Measurements from ENCODE around the gene ARHGAP26. TPM values are rescaled to one million over a fixed set of nuclear protein-coding genes. Genes with fewer than 3 reads are reported as not detected.

The ARHGAP26 gene
- total and polyA plus RNA-seq, 2 experiments from 2014 or later: 9.5 to 16.8 TPM

GRCh38 chr5:143188692-143189091 is 418.5 kb downstream of the ARHGAP26 start:
- H3F3A ChIP-seq (replicated peaks; ENCODE audit: low read depth): no peaks in the 10 kb centered on the region
- no peaks in the 10 kb centered on the region for H3K36me3 ChIP-seq (ENCODE audit: insufficient read depth)
- DNase-seq (ENCODE audit: low spot score): no peak
- no peak overlapping the region for H2AFZ ChIP-seq
- peaks cover 4% of the 10 kb centered on the region; the same call in 1 of the 2 replicates for H3K9me2 ChIP-seq (ENCODE audit: insufficient read depth)
- H3K4me1 Mint-ChIP-seq: peaks cover 2% of the 10 kb centered on the region; the same call in 1 of the 3 replicates
- ATAC-seq: no peak
- TF ChIP-seq ZNF331 (CRISPR knock-in tag; IDR thresholded peaks at IDR 0.05; ENCODE audit: low read depth): no peak
- TF ChIP-seq CREB1 (CRISPR knock-in tag; IDR thresholded peaks at IDR 0.05; ENCODE audit: low read depth): no peak
- no peak for TF ChIP-seq CTCF (conservative IDR thresholded peaks at IDR 0.05; ENCODE audit: low read depth in 2 of 2)
- no peak for TF ChIP-seq POLR2AphosphoS5 (IDR thresholded peaks at IDR 0.05; ENCODE audit: low read depth)
- TF ChIP-seq EZH2 (IDR thresholded peaks at IDR 0.05; ENCODE audit: low read depth, unreplicated experiment): no peak
- no peak for TF ChIP-seq STAT1 (IDR thresholded peaks at IDR 0.05; ENCODE audit: unreplicated experiment)
- no peak for TF ChIP-seq EZH2phosphoT487 (IDR thresholded peaks at IDR 0.05; ENCODE audit: unreplicated experiment)
- no peak for TF ChIP-seq ETS1 (IDR thresholded peaks at IDR 0.05)
- no peak for TF ChIP-seq NANOG (IDR thresholded peaks at IDR 0.05; ENCODE audit: borderline replicate concordance)
- no peak overlapping the region for H3K4me2 ChIP-seq
- no peaks in the 10 kb centered on the region for H3K36me3 Mint-ChIP-seq (ENCODE audit: low read depth)
- no peak overlapping the region for H3K27ac ChIP-seq (ENCODE audit: low read depth)
- H3K79me2 ChIP-seq (replicated peaks; ENCODE audit: insufficient read depth): no peaks in the 10 kb centered on the region
- H3K4me3 Mint-ChIP-seq: no peak overlapping the region
- H3K4me1 ChIP-seq (ENCODE audit: insufficient read depth): peaks cover 4% of the 10 kb centered on the region; the same call in 1 of the 2 replicates
- H3K9me3 Mint-ChIP-seq: no peaks in the 10 kb centered on the region
- H4K20me1 ChIP-seq (replicated peaks; ENCODE audit: insufficient read depth): no peaks in the 10 kb centered on the region
- no peaks in the 10 kb centered on the region for H3K27me3 Mint-ChIP-seq (ENCODE audit: insufficient read depth, low read depth, poor library complexity)
- no peak overlapping the region for H3K27ac Mint-ChIP-seq
- no peaks in the 10 kb centered on the region for H3K27me3 ChIP-seq (ENCODE audit: insufficient read depth)
- no peak overlapping the region for H3K4me3 ChIP-seq

GRCh38 chr5:143190260-143190810 is 420.2 kb downstream of the ARHGAP26 start:
- no peak overlapping the region for H3K27ac Mint-ChIP-seq
- DNase-seq (ENCODE audit: low spot score) (no peak), ATAC-seq (no peak)
- no peaks in the 10 kb centered on the region for H3K36me3 Mint-ChIP-seq (ENCODE audit: low read depth)
- 0 out of 3 replicates have a peak, but pooled peaks cover 2% of the 10 kb centered on the region for H3K4me1 Mint-ChIP-seq
- Histone ChIP-seq H4K20me1 (replicated peaks; ENCODE audit: insufficient read depth) (no peaks in the 10 kb centered on the region), H3K9me2 (ENCODE audit: insufficient read depth) (peaks cover 4% of the 10 kb centered on the region; the same call in 1 of the 2 replicates), H3K79me2 (replicated peaks; ENCODE audit: insufficient read depth) (no peaks in the 10 kb centered on the region), H3F3A (replicated peaks; ENCODE audit: low read depth) (no peaks in the 10 kb centered on the region), H2AFZ (no peak overlapping the region), H3K4me2 (no peak overlapping the region), H3K36me3 (ENCODE audit: insufficient read depth) (no peaks in the 10 kb centered on the region), H3K27ac (ENCODE audit: low read depth) (no peak overlapping the region), H3K4me1 (ENCODE audit: insufficient read depth) (peaks cover 4% of the 10 kb centered on the region; the same call in 1 of the 2 replicates), H3K27me3 (ENCODE audit: insufficient read depth) (no peaks in the 10 kb centered on the region), H3K4me3 (no peak overlapping the region)
- no peaks in the 10 kb centered on the region for H3K9me3 Mint-ChIP-seq
- no peak overlapping the region for H3K4me3 Mint-ChIP-seq
- H3K27me3 Mint-ChIP-seq (ENCODE audit: insufficient read depth, low read depth, poor library complexity): peaks cover 2% of the 10 kb centered on the region
- TF ChIP-seq CREB1 (CRISPR knock-in tag; IDR thresholded peaks at IDR 0.05; ENCODE audit: low read depth) (no peak), JUNB (IDR thresholded peaks at IDR 0.05; ENCODE audit: unreplicated experiment) (no peak), EZH2phosphoT487 (IDR thresholded peaks at IDR 0.05; ENCODE audit: unreplicated experiment) (no peak), REST (IDR thresholded peaks at IDR 0.05; ENCODE audit: unreplicated experiment) (no peak), ZNF331 (CRISPR knock-in tag; IDR thresholded peaks at IDR 0.05; ENCODE audit: low read depth) (no peak), CTCF (conservative IDR thresholded peaks at IDR 0.05; ENCODE audit: low read depth in 2 of 2) (no peak), STAT1 (IDR thresholded peaks at IDR 0.05; ENCODE audit: unreplicated experiment) (no peak), ETS1 (IDR thresholded peaks at IDR 0.05) (no peak), EZH2 (IDR thresholded peaks at IDR 0.05; ENCODE audit: low read depth, unreplicated experiment) (no peak), ZNF114 (CRISPR knock-in tag; IDR thresholded peaks at IDR 0.05) (no peak)

All from GM23338 (cell line).